Measurements from ENCODE around the gene SORCS3. TPM values are rescaled to one million over a fixed set of nuclear protein-coding genes. Genes with fewer than 3 reads are reported as not detected.

Gene SORCS3
- polyA plus RNA-seq, 1 donor (not counting 4 experiments of a cell fraction or from before 2014, with no cell fraction given) = not detected

GRCh38 chr10:104873161-104873560 is 232.1 kb downstream of the SORCS3 start:
- no peak for FAIRE-seq
- H3K4me2 ChIP-seq (ENCODE audit: control insufficient read depth, extremely low read depth, insufficient read depth, low read depth, low read length) = no peak overlapping the region
- H3K4me1 ChIP-seq (ENCODE audit: control insufficient read depth, extremely low read depth, insufficient read depth, low read length) = no peaks in the 10 kb centered on the region
- no peak overlapping the region for H2AFZ ChIP-seq (ENCODE audit: control insufficient read depth, low read length)
- no peaks in the 10 kb centered on the region for H3K36me3 ChIP-seq (ENCODE audit: control insufficient read depth in 2 of 2, extremely low read depth in 1 of 2, insufficient read depth in 2 of 2, low read length in 2 of 2)
- no peaks in the 10 kb centered on the region for H4K20me1 ChIP-seq (ENCODE audit: control insufficient read depth, extremely low read depth, insufficient read depth, low read length)
- H3K79me2 ChIP-seq (ENCODE audit: control insufficient read depth, insufficient read depth, low read length) = no peaks in the 10 kb centered on the region
- TF ChIP-seq CTCF (optimal IDR thresholded peaks at IDR 0.05 in 1 of 3, IDR thresholded peaks at IDR 0.05 in 1 of 3, conservative IDR thresholded peaks at IDR 0.05 in 1 of 3; ENCODE audit: extremely low read depth in 1 of 3, insufficient read depth in 2 of 3, low read length in 3 of 3) (no peak), EZH2 (IDR thresholded peaks at IDR 0.05; ENCODE audit: low read length) (no peak)
- H3K9me1 ChIP-seq (ENCODE audit: control insufficient read depth, extremely low read depth, insufficient read depth, low read length) = no peaks in the 10 kb centered on the region
- no peaks in the 10 kb centered on the region for H3K9me3 ChIP-seq (ENCODE audit: control insufficient read depth, low read depth, low read length)
- H3K9ac ChIP-seq (ENCODE audit: control insufficient read depth, extremely low read depth, insufficient read depth, low read length) = no peak overlapping the region
- no peak overlapping the region for H3K27ac ChIP-seq (ENCODE audit: control insufficient read depth, insufficient read depth, low read length)
- H3K27me3 ChIP-seq (ENCODE audit: control insufficient read depth, extremely low read depth, insufficient read depth, low read length) = no peaks in the 10 kb centered on the region
- DNase-seq (ENCODE audit: low read depth, low spot score) = no peak
- dilution Hi-C loops (cut with MboI; ENCODE audit: extremely low pct_ligation_motif_present, low sequenced_read_pairs) = no loop called here
- no peak overlapping the region for H3K4me3 ChIP-seq (ENCODE audit: control insufficient read depth in 2 of 3, extremely low read depth in 1 of 3, insufficient read depth in 2 of 3, low read depth in 1 of 3, low read length in 3 of 3)

GRCh38 chr10:104875561-104875960 is 234.5 kb downstream of the SORCS3 start:
- Histone ChIP-seq H3K4me3 (ENCODE audit: control insufficient read depth in 2 of 3, extremely low read depth in 1 of 3, insufficient read depth in 2 of 3, low read depth in 1 of 3, low read length in 3 of 3) (no peak overlapping the region), H3K9me1 (ENCODE audit: control insufficient read depth, extremely low read depth, insufficient read depth, low read length) (no peaks in the 10 kb centered on the region)

More at GRCh38 chr10:104875561-104875960, 234.5 kb downstream of the SORCS3 start:
- H3K79me2 ChIP-seq (ENCODE audit: control insufficient read depth, insufficient read depth, low read length) = no peaks in the 10 kb centered on the region
- dilution Hi-C loops (cut with MboI; ENCODE audit: extremely low pct_ligation_motif_present, low sequenced_read_pairs) = no loop called here
- FAIRE-seq (no peak), DNase-seq (ENCODE audit: low read depth, low spot score) (no peak)
- H3K9ac ChIP-seq (ENCODE audit: control insufficient read depth, extremely low read depth, insufficient read depth, low read length) = no peak overlapping the region
- no peak overlapping the region for H3K27ac ChIP-seq (ENCODE audit: control insufficient read depth, insufficient read depth, low read length)
- TF ChIP-seq EZH2 (IDR thresholded peaks at IDR 0.05; ENCODE audit: low read length) = no peak
- no peak for TF ChIP-seq CTCF (optimal IDR thresholded peaks at IDR 0.05 in 1 of 3, IDR thresholded peaks at IDR 0.05 in 1 of 3, conservative IDR thresholded peaks at IDR 0.05 in 1 of 3; ENCODE audit: extremely low read depth in 1 of 3, insufficient read depth in 2 of 3, low read length in 3 of 3)
- H2AFZ ChIP-seq (ENCODE audit: control insufficient read depth, low read length) = no peak overlapping the region
- H3K36me3 ChIP-seq (ENCODE audit: control insufficient read depth in 2 of 2, extremely low read depth in 1 of 2, insufficient read depth in 2 of 2, low read length in 2 of 2) = no peaks in the 10 kb centered on the region
- no peaks in the 10 kb centered on the region for H3K4me1 ChIP-seq (ENCODE audit: control insufficient read depth, extremely low read depth, insufficient read depth, low read length)
- H3K9me3 ChIP-seq (ENCODE audit: control insufficient read depth, low read depth, low read length) = no peaks in the 10 kb centered on the region
- H4K20me1 ChIP-seq (ENCODE audit: control insufficient read depth, extremely low read depth, insufficient read depth, low read length) = no peaks in the 10 kb centered on the region
- no peaks in the 10 kb centered on the region for H3K27me3 ChIP-seq (ENCODE audit: control insufficient read depth, extremely low read depth, insufficient read depth, low read length)
- H3K4me2 ChIP-seq (ENCODE audit: control insufficient read depth, extremely low read depth, insufficient read depth, low read depth, low read length) = no peak overlapping the region
